GM12873 (cell line): ENCODE data around the gene ARFGEF3.

Source experiments
- TF ChIP-seq, protein P1 (sequence below): IDR thresholded peaks from 2 replicates; pipeline ENCODE4 v1.5.1; 2012; ENCODE audit warnings: low read depth, mild to moderate bottlenecking, moderate library complexity, low read length, control low read depth; ENCODE audit not compliant: insufficient read depth; ENCODE audit errors: missing control alignments

Gene ARFGEF3

DNA sequence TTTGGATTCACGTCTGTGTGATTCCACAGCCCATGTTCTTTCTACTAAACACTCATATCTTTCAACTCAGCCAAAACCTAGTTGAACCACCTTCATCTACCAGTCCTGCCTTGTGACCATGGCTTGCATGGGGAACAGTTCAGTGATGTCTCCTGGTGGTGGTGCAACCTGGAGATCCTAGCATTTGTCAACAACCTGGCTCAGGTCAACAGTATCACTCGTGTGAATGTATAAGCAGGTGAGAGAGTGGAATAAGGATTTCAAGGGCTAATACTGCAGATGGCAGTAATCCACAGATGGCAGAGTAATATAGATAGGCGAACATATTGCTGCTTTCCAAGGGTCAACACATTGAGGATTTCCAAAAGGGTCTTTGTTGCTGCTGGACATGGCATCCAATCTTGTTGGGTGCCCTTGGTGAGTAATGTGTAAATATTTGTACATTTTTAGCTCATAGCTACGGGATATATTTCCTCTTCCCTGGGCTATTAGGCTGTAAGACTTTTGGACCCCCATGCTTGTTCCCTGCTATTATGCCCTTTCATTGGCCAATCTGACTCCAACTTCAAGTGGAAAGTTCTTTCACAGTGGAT lies 43.1 kb downstream of the ARFGEF3 start:
- TF ChIP-seq, protein P1, sequence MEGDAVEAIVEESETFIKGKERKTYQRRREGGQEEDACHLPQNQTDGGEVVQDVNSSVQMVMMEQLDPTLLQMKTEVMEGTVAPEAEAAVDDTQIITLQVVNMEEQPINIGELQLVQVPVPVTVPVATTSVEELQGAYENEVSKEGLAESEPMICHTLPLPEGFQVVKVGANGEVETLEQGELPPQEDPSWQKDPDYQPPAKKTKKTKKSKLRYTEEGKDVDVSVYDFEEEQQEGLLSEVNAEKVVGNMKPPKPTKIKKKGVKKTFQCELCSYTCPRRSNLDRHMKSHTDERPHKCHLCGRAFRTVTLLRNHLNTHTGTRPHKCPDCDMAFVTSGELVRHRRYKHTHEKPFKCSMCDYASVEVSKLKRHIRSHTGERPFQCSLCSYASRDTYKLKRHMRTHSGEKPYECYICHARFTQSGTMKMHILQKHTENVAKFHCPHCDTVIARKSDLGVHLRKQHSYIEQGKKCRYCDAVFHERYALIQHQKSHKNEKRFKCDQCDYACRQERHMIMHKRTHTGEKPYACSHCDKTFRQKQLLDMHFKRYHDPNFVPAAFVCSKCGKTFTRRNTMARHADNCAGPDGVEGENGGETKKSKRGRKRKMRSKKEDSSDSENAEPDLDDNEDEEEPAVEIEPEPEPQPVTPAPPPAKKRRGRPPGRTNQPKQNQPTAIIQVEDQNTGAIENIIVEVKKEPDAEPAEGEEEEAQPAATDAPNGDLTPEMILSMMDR, result no peak

DNA sequence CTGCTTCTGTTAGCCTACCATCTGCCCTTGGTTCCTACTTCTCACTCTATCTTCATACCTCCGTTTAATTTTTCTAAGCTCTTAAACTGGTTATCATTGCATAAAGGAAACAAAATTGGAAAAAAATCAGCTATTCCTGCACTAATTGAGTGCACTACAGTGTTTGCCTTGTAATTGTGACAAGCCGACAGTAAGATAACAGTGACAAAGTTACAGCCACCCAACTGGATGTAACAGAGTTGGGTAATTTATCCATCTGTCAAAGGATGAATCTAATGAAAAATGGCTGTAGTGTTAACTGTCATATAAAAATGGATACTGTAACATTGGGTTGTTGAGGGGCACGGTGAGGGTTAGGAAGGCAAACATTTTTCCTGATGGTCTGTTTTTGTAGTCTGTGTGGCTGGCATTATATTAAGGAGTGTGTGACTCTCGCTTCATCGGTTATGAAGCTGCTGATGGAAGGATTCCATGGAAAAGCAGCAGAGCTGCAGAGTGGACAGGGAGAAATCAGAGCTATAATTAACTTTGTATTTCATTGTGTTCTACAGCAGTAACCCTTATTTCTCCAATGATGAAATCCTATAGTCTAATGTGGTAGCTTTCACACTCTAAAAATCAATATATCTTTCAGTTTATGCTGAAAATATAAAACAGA lies 43.8 kb downstream of the ARFGEF3 start:
- TF ChIP-seq, protein P1, result no peak

- TF ChIP-seq, protein P1, result no peak
Observed at GRCh38 chr6:138206862-138207261, 45.1 kb downstream of the ARFGEF3 start.

- TF ChIP-seq, protein P1, result no peak
Observed at GRCh38 chr6:138211048-138211581, 49.4 kb downstream of the ARFGEF3 start.

- TF ChIP-seq, protein P1, result no peak
Observed at GRCh38 chr6:138211601-138212000, 49.9 kb downstream of the ARFGEF3 start.

DNA sequence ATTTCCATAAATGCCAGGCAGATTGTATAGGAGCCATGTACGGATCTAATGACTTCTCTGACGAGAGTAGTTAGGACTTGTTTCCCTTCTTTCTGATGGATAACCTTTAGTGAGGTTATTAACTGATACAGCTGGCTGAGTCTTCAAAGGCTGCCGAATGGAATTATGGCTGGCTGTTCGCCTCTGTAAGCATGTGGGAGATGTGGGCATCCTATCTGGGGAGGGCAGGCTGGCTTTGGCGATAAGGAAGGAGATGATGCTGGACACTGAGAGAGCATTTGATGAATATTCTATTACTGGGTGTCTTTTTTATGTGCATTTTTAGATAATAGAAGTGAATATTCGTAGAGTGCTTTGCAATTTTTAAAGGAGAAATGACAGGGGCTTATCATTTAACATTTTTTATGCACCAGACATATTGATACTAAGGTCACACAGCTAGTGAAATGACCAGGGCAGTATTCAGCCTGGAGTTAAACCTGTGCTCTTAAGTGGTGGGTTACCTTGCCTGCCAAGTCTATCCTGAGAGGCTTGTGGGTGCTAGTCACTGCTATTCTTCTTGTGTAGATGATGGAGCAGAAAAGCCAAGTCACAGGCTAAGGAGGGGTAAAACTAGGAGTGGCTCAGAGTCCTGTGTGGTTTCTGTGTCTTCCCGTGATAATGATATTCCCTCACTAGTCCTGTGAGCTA lies 53.5 kb downstream of the ARFGEF3 start:
- TF ChIP-seq, protein P1, result no peak

- TF ChIP-seq, protein P1, result no peak
Observed at GRCh38 chr6:138218449-138218848, 56.7 kb downstream of the ARFGEF3 start, which contains the start of gene PBOV1. Gene PBOV1 (minus strand): TSS chr6:138218491. CDS start chr6:138218395, 96 bp downstream.
